Measurements from ENCODE around the gene GFOD1.
A peak's percentile ranks its signal among the peaks of the same experiment; 100 is the strongest.

Gene GFOD1

GRCh38 chr6:13421425-13422059 lies 65.9 kb downstream of the GFOD1 start:
- DNase-seq: no peak

GRCh38 chr6:13420269-13420668 lies 67.1 kb downstream of the GFOD1 start:
- no peak for DNase-seq

- no peak for DNase-seq
Measured at GRCh38 chr6:13419422-13420195, 67.8 kb downstream of the GFOD1 start.

GRCh38 chr6:13418844-13419243 lies 68.6 kb downstream of the GFOD1 start:
- no peak for DNase-seq

GRCh38 chr6:13417954-13418353 lies 69.4 kb downstream of the GFOD1 start:
- no peak for DNase-seq

GRCh38 chr6:13417431-13417830 lies 70.0 kb downstream of the GFOD1 start:
- DNase-seq: no peak

GRCh38 chr6:13415283-13415682 lies 72.1 kb downstream of the GFOD1 start:
- no peak for DNase-seq

- DNase-seq: no peak
Measured at GRCh38 chr6:13413900-13414555, 73.4 kb downstream of the GFOD1 start.

- DNase-seq: no peak
Measured at GRCh38 chr6:13413466-13413862, 73.9 kb downstream of the GFOD1 start.

GRCh38 chr6:13412639-13413465 lies 74.5 kb downstream of the GFOD1 start:
- DNase-seq: no peak

GRCh38 chr6:13412211-13412610 lies 75.2 kb downstream of the GFOD1 start:
- no peak for DNase-seq

- no peak for DNase-seq
Measured at GRCh38 chr6:13411484-13411883, 75.9 kb downstream of the GFOD1 start.

- no peak for DNase-seq
Measured at GRCh38 chr6:13409991-13410390, 77.4 kb downstream of the GFOD1 start.

GRCh38 chr6:13407709-13408695 lies 79.4 kb downstream of the GFOD1 start:
- peak in 1 of 2 donors; percentile 21 for DNase-seq

- DNase-seq: no peak
Measured at GRCh38 chr6:13407368-13407708, 80.1 kb downstream of the GFOD1 start.

- no peak for DNase-seq
Measured at GRCh38 chr6:13406781-13407180, 80.6 kb downstream of the GFOD1 start.

GRCh38 chr6:13405961-13406477 lies 81.4 kb downstream of the GFOD1 start:
- DNase-seq: no peak

- DNase-seq: no peak
Measured at GRCh38 chr6:13404892-13405254, 82.5 kb downstream of the GFOD1 start.

- DNase-seq: peak in 1 of 2 donors; percentile 7
Measured at GRCh38 chr6:13404228-13404891, 83.0 kb downstream of the GFOD1 start.

GRCh38 chr6:13402711-13403110 lies 84.7 kb downstream of the GFOD1 start:
- DNase-seq: no peak

- DNase-seq: no peak
Measured at GRCh38 chr6:13400772-13401171, 86.6 kb downstream of the GFOD1 start.
